ENCODE results near the gene ALPL.
A peak's percentile ranks its signal among the peaks of the same experiment; 100 is the strongest.

Gene ALPL

DNA sequence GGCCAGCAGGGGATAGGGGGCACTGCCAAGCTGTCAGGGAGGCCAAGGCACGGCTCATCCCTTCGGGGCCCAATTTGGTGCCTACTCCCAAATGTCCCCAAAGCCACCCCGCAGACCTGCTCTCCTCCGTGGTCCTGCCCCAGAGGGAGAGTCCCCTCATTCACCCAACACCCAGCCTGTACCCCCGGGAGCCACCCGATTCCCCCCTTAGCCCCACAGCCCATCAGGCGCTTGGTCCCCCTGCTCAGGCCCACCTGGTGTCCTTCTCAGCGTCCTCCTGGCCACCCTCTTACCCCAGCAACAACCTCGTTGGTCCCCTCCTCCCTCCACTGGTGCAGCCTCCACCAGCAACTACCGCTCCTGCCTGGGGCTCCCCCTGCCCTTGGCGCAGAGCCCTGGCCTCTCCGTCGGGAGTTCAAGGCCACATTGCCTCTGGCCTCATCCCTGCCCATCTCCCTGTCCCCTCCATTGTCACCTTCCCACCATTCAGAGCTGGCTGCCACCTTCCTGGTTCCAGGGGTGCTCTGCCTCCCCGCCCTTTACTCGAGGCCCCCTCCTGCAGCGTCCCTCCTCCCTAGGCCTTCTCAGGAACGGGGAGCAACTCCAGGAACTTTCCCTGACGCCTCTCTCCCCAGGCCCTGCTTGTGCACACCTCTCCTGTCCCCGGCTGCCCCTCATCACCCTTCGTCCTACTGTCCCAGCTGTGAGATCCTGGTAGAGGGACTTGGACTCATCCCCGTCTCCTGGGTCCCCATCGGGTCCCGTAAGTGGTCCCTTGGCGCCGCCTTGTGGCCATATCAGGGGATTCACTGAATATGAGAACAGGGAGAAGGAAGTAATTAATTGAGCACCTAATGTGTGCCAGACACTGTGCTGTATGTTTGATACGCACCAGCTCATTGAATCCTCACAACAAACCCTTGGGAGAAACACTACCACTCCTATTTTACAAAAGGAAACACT is 86.0 kb downstream of the ALPL start:
- no peak overlapping the region for H3K27ac Mint-ChIP-seq
- H3K4me3 Mint-ChIP-seq: no peak overlapping the region
- H3K9me3 Mint-ChIP-seq: no peaks in the 10 kb centered on the region
- no peaks in the 10 kb centered on the region for H3K36me3 Mint-ChIP-seq (ENCODE audit: low read depth)
- H3K27me3 Mint-ChIP-seq (ENCODE audit: low read depth): no peaks in the 10 kb centered on the region
- DNase-seq (ENCODE audit: low spot score): peak; percentile 25
- H3K4me1 Mint-ChIP-seq (ENCODE audit: low read depth): no peaks in the 10 kb centered on the region

DNA sequence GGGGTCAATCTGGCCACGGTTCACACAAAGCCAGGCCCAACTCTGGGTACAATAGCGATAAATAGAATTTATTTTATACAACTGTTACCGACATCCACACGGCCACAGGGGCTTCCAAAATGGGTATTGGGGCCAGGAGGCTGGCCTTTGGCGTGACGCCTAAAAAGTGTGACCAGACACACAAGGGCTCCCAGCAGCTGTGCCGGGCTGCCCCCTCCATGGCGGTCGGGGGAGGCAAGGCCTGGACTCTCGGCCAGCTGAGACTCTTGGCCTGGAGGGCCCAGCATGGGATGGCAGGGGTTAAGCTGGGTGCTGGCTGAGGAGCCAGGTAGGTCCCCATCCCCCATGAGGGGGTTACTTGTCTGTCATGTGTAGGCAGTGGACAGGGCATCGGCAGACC is 87.0 kb downstream of the ALPL start:
- Mint-ChIP-seq H3K27ac (no peak overlapping the region), H3K36me3 (ENCODE audit: low read depth) (no peaks in the 10 kb centered on the region), H3K4me3 (no peak overlapping the region), H3K27me3 (ENCODE audit: low read depth) (no peaks in the 10 kb centered on the region), H3K9me3 (no peaks in the 10 kb centered on the region), H3K4me1 (ENCODE audit: low read depth) (no peaks in the 10 kb centered on the region)
- DNase-seq (ENCODE audit: low spot score): no peak

DNA sequence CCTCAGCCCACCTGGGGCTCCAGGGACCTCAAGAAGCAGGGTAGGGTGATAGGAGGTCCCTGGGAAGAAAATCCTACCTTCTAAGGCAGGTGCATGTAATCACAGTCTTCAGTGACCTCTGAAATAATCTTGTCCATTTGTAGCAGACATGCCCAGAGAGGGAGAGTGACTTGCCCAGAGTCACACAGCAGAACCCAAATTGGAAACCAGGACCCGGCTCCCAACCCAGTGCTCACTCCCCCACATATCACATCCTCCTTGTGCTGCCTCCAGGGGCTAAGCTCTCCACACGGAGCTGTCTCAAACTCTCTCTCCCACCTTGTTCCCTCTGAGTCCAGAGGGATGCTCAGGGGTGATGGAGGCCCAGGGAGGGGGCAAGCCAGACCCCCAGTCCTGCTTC is 87.4 kb downstream of the ALPL start:
- Mint-ChIP-seq H3K4me1 (ENCODE audit: low read depth) (no peaks in the 10 kb centered on the region), H3K36me3 (ENCODE audit: low read depth) (no peaks in the 10 kb centered on the region), H3K9me3 (no peaks in the 10 kb centered on the region), H3K27ac (no peak overlapping the region), H3K4me3 (no peak overlapping the region), H3K27me3 (ENCODE audit: low read depth) (no peaks in the 10 kb centered on the region)
- DNase-seq (ENCODE audit: low spot score): no peak

DNA sequence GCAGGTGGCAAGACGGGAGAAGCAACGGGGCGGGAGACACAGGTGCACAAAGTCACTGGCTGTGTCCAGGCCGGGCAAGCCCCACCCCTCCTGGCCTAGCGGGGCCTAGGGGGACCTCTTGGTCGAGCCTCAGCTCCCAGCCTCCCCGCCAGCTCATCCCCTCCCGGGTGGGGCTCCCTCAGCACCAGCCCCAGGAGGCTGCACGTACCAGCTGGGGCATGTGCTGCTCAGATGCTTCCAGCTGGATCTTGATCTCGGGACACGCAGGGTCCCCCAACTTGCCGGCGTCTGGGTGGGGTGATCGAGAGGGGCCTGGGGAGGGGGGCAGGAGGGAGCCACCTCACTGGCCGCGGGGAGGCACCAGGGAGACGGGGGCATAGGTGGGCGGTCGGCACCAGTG is 88.5 kb downstream of the ALPL start:
- Mint-ChIP-seq H3K27ac (no peak overlapping the region), H3K9me3 (no peaks in the 10 kb centered on the region)

DNA sequence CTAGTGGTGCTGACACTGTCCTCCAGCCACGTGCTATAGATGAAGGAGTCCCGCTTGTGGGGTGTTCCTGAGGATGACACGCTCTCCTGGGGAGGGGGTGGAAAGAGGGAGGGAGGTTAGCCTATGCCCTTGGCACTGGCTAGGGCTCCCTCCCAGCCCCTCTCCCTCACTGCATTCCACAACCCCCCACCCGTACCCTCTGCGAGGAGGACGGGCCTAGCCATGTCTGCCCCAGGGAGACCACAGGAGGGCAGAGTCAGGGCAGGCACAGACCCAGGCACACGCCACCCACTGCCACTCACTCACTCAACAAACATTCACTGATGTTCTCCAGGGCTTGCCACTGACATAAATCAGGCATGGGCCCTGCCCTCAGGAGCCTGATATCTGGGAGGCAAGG is 89.2 kb downstream of the ALPL start:
- DNase-seq (ENCODE audit: low spot score): no peak
- Mint-ChIP-seq H3K27me3 (ENCODE audit: low read depth) (no peaks in the 10 kb centered on the region), H3K36me3 (ENCODE audit: low read depth) (no peaks in the 10 kb centered on the region), H3K9me3 (no peaks in the 10 kb centered on the region), H3K27ac (no peak overlapping the region), H3K4me1 (ENCODE audit: low read depth) (no peaks in the 10 kb centered on the region), H3K4me3 (no peak overlapping the region)

More for the DNA sequence above, 88.5 kb downstream of the ALPL start:
- no peak for DNase-seq (ENCODE audit: low spot score)
- Mint-ChIP-seq H3K36me3 (ENCODE audit: low read depth) (no peaks in the 10 kb centered on the region), H3K4me3 (no peak overlapping the region), H3K27me3 (ENCODE audit: low read depth) (no peaks in the 10 kb centered on the region), H3K4me1 (ENCODE audit: low read depth) (no peaks in the 10 kb centered on the region)

DNA sequence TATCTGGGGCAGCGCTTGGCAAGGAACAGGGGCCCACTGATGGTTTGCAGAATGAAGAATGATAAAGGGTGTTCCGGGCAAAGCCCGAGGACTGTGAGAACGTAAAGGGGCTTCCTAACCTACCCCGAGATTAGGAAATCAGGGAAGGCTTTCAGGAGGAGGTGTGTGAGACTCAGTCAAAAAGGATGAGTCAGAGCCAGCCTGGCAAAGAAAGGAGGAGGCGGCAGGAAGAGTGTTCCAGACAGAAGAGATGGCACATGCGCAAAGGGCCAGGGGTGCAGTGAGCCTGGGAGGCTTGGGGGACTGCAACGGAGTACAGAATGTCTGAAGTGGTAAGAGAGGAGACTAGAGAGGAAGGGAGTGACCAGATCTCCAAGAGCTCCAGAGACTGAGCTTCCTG is 89.7 kb downstream of the ALPL start:
- no peaks in the 10 kb centered on the region for H3K27me3 Mint-ChIP-seq (ENCODE audit: low read depth)
- no peaks in the 10 kb centered on the region for H3K9me3 Mint-ChIP-seq
- no peak overlapping the region for H3K4me3 Mint-ChIP-seq
- DNase-seq (ENCODE audit: low spot score): no peak
- H3K4me1 Mint-ChIP-seq (ENCODE audit: low read depth): no peaks in the 10 kb centered on the region
- H3K27ac Mint-ChIP-seq: no peak overlapping the region
- H3K36me3 Mint-ChIP-seq (ENCODE audit: low read depth): no peaks in the 10 kb centered on the region

DNA sequence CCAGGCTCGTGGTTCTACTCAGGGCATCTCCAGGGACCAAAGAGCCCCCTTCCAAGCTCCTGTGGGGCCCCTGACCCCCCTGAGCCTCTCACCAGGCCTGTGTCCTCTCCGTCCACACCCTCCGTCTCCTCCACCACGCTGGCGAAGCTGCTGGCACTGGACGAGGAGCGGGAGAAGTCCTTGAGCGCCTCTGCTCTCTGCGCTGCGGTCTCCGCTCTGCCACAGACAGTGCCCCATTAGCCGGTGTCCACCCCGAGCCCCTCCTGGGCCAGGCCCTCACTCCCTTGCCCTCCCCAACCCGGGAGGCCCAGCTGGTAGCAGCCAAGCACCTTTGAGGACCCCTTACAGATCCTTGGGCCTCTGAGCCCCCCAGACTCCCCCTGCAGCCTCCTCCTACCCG is 90.2 kb downstream of the ALPL start:
- Mint-ChIP-seq H3K9me3 (no peaks in the 10 kb centered on the region), H3K27me3 (ENCODE audit: low read depth) (no peaks in the 10 kb centered on the region), H3K27ac (no peak overlapping the region), H3K4me3 (no peak overlapping the region), H3K36me3 (ENCODE audit: low read depth) (no peaks in the 10 kb centered on the region), H3K4me1 (ENCODE audit: low read depth) (no peaks in the 10 kb centered on the region)
- no peak for DNase-seq (ENCODE audit: low spot score)

DNA sequence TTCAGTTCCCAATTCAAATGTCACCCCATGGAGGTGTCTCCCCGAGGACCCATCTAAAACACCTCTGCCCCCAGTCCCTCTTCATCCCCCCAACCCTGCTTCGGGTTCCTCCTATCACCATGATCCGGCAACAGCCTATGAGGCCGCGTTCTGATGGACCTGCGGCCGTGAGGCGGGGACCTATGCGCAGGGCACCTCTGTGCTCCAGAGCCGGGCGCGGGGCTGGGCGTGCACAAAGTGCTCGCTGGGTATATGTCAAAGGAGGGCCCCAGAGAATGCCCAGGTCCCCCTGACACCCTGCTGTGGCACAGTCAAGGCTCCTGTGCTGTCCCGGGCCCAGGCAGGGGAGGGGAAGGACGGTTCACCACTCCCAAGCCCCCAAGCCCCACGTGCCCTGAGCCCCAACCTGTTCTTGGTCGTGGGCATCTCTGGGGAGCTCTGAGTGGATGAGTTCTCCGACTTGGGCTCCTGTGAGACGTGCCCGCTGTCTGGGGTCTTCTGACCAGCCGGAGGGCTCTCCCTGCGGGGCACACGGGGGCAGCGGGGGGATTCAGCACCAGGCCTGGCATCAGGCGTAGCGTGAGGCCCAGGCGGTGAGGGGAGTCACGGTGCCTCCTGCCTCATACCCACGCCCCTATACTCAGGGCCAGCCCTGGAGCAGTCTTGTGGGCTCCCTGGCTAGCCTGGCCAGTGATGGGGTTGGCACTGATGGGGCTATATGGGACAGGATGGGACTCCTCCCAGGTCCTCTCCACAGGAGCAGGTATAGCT is 92.2 kb downstream of the ALPL start:
- Mint-ChIP-seq H3K27me3 (ENCODE audit: low read depth) (no peaks in the 10 kb centered on the region), H3K9me3 (no peaks in the 10 kb centered on the region), H3K36me3 (ENCODE audit: low read depth) (no peaks in the 10 kb centered on the region)

DNA sequence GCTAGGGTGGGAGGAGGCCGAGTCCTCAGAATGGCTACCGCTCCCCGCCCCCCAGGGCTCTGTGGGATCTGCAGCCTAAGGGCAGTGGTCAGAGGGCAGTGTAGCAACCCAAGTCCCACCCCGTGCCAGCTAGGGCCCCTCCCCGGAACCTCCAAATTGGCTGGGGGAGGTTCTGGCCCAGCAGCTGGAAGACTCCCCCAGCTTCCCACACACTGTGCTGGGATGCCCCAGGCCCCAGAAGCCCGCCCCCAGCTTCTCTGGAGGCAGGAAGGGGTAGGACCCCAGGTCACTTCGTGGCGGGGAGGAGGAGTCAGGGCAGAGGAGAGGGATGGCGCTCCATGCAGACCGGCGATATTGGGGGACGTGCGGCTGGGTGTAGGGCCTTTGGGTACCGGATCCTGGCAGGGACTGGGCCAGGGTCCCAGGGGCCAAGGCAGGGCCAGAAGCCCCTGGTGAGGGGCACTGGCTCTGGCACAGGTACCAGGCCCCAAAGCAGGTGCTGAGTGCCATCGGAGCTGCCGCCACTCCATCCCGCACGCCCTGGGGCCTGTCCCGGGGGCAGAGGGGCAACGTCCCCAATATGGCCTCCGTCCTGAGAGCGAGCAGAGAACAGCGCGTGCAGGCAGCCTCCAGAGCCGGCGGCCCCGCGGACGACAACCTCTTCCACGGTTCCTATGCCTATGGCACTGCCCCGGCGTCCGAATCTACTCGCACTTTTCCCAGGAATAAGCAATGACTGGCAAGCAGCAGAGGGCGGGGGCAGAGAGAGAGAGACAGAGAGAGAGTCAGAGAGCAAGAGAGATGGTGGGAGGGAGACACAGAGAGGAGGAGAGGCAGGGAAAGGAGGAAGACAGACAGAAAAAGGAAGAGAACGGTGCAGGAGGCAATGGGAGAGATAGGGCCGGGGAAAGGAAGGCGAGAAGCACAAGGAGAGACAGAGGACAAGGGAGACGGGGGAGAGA is 94.2 kb downstream of the ALPL start:
- H3K4me3 Mint-ChIP-seq: no peak overlapping the region
- no peaks in the 10 kb centered on the region for H3K9me3 Mint-ChIP-seq
- H3K36me3 Mint-ChIP-seq (ENCODE audit: low read depth): no peaks in the 10 kb centered on the region
- H3K27ac Mint-ChIP-seq: no peak overlapping the region
- no peaks in the 10 kb centered on the region for H3K27me3 Mint-ChIP-seq (ENCODE audit: low read depth)
- DNase-seq (ENCODE audit: low spot score): no peak
- peaks cover 11% of the 10 kb centered on the region for H3K4me1 Mint-ChIP-seq (ENCODE audit: low read depth)

More for the DNA sequence above, 92.2 kb downstream of the ALPL start:
- Mint-ChIP-seq H3K27ac (no peak overlapping the region), H3K4me3 (no peak overlapping the region), H3K4me1 (ENCODE audit: low read depth) (no peaks in the 10 kb centered on the region)
- DNase-seq (ENCODE audit: low spot score): no peak

DNA sequence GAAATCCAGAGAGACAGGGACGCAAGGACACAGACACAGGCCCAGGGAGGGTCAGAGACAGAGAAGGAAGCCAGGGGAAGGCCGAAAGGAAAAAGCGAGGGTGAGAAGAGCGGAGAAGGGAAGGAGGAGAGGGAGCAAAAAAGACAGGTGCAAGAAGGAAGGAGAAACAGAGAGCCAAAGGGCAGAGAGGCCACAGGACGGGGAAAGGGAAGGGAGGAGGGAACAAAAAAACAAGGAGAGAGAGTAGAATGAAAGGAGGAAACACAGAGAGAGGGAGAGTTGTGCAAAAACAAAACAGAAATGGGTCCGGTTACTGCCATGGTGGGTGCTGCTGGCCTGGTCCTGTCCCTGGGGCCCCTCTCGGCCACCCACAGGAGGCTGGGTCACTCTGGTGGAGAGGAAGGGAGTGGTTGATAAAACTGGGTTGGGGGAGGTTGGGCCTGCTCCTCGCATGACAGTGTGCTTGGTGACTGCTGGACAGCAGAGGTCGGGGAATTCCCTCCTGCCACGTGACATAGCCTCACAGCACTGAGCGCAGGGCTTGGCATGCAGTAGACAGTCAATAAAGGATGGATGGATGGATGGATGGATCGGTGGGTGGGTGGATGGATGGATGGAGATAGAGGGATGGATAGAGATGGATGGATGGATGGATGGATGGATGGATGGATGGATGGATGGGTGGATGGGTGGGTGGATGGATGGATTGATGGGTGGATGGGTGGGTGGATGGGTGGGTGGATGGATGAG is 95.2 kb downstream of the ALPL start:
- Mint-ChIP-seq H3K9me3 (no peaks in the 10 kb centered on the region), H3K4me3 (no peak overlapping the region), H3K36me3 (ENCODE audit: low read depth) (no peaks in the 10 kb centered on the region), H3K27me3 (ENCODE audit: low read depth) (no peaks in the 10 kb centered on the region), H3K4me1 (ENCODE audit: low read depth) (peaks cover 11% of the 10 kb centered on the region), H3K27ac (no peak overlapping the region)
- DNase-seq (ENCODE audit: low spot score): no peak

DNA sequence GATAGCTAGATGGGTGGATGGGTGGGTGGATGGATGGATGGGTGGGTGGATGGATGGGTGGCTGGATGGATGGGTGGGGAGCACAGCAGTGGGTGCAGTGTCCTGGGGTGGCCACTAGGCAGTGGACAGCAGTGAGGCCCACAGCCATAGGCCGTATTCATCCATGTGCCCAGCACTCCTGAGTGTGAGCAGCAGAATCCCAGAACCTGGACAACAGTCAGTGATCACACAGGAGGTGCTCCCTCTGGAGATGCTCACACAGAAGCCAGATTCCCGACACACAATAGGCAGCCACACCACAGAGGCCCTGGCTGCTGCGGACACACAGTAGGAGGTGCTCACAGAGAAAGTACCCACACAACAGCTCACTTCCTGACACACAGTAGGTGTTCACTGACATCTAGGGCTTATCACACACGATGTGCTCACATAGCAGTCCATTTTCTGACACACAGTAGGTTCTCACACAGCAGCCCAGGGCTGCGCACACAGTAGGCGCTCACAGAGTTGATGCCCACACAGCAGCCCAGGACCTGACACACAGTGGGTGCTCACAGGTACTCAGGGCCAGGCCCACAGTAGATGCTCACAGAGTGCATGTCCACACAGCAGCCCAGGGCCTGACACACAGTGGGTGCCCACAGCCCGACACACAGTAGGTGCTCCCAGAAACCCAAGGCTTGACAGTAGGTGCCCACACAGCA is 95.9 kb downstream of the ALPL start:
- peaks cover 11% of the 10 kb centered on the region for H3K4me1 Mint-ChIP-seq (ENCODE audit: low read depth)
- no peaks in the 10 kb centered on the region for H3K27me3 Mint-ChIP-seq (ENCODE audit: low read depth)

DNA sequence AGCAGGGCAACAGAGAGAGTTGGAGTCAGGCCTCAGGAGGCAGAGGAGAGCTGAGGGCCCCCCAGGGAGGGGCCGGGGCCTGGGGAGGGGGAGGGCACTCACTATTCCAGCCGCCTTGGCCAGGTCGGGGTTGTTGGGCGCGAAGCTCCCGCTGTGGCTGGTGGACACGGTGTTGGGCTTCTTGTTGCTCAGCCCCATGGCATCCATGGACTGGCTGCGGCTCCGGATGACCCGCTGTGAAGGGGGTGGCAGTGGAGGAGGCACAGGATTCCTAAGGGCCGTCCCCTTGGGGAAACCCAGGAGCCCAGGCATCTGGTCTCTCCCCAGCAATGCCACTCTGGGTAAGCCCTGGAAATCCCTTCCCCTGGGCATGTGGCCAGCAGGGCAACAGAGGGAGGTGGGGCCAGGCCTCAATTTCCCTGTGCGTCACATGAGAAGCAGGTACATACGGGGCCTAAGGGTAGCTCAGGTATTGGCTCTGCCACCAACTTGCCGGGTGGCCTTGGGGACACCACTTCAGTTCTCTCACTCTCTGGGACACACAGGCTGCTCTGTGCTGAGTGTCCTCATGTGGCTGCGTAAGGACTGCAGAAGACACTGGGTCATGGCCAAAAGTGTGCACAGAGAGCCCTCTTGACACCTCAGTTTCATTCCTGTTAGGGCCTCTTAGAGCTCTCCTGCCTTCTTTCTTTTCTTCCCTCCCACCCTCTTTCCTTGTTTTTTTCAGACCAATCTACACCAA is 96.9 kb downstream of the ALPL start:
- no peak overlapping the region for H3K27ac Mint-ChIP-seq
- peaks cover 11% of the 10 kb centered on the region for H3K4me1 Mint-ChIP-seq (ENCODE audit: low read depth)
- DNase-seq (ENCODE audit: low spot score): no peak
- H3K27me3 Mint-ChIP-seq (ENCODE audit: low read depth): no peaks in the 10 kb centered on the region
- H3K36me3 Mint-ChIP-seq (ENCODE audit: low read depth): no peaks in the 10 kb centered on the region
- no peaks in the 10 kb centered on the region for H3K9me3 Mint-ChIP-seq
- H3K4me3 Mint-ChIP-seq: no peak overlapping the region

More for the DNA sequence above, 95.9 kb downstream of the ALPL start:
- Mint-ChIP-seq H3K9me3 (no peaks in the 10 kb centered on the region), H3K36me3 (ENCODE audit: low read depth) (no peaks in the 10 kb centered on the region), H3K27ac (no peak overlapping the region), H3K4me3 (no peak overlapping the region)
- DNase-seq (ENCODE audit: low spot score): no peak

Measured in T-helper 2 cell treated with Interferon-gamma antibody and Interleukin-4, amounts not matched to agents 5 μg/mL and 100 μg/mL, for 36 hours (primary cell).